ENCODE results near the gene KRTAP10-3. TPM values are rescaled to one million over a fixed set of nuclear protein-coding genes. Genes with fewer than 3 reads are reported as not detected.

The KRTAP10-3 gene
- total RNA-seq, 1 experiment from 2014 or later: not detected

DNA sequence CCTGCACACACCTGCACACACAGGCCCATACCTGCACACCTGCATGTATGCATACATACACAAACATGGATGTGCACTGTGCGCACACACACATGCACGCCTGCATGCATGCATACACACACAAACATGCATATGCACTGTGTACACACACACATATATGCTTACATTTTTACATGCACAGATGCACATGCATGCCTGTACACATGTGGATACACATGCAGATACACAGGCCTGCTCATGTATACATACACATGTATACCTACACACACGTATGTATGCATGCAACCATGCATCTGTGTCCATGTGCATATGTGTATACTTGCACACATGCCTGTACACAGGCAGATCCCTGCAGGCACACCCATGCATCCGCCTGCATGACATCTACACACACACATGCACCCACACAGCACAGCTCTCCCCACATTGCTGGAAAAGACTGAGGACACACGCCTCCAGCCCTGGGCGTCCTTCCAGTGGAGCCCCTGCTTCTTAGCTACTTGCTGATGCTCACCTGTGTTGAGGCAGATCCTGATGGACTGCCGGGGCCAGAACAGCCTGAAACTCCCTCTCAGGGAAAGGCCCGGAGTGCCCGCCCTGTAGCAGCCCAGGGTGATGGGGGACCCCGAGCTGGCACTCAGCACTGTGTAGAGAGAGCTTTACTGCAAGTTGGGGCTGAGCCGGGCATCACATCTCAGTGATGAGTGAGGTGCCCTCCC is 47.2 kb downstream of the KRTAP10-3 start:
- POLR2A ChIA-PET: interaction anchor here (1.0 kb wide), 1 partner anchor 231 kb away, joined by 3 read pairs; no protein-coding TSS in a partner anchor
- peak overlapping the region; percentile 62 for H3K4me3 Mint-ChIP-seq (ENCODE audit: unreplicated experiment)
- no peaks in the 10 kb centered on the region for H3K9me3 ChIP-seq
- no peaks in the 10 kb centered on the region for H3K27me3 Mint-ChIP-seq (ENCODE audit: insufficient read depth, unreplicated experiment)
- CTCF ChIA-PET: interaction anchor here (0.6 to 1.8 kb wide), 9 partner anchors 9 to 421 kb away, joined by 3 to 46 read pairs (median 4); no protein-coding TSS in a partner anchor
- H3K4me3 ChIP-seq (ENCODE audit: low read depth, low read length): peak overlapping the region; percentile 49
- H3K36me3 ChIP-seq (ENCODE audit: control insufficient read depth, insufficient read depth, low read length): no peaks in the 10 kb centered on the region
- H3K4me1 Mint-ChIP-seq (ENCODE audit: low read depth, unreplicated experiment): no peaks in the 10 kb centered on the region
- intact Hi-C loops (cut with micrococcal nuclease; ENCODE audit: unreplicated experiment): loop anchor here (10.0 kb wide), 1 partner anchor 283 kb away; no protein-coding TSS in a partner anchor
- H3K36me3 Mint-ChIP-seq (ENCODE audit: insufficient read depth, unreplicated experiment): no peaks in the 10 kb centered on the region
- H3K4me1 ChIP-seq: no peaks in the 10 kb centered on the region; the same call in 1 of the 2 replicates
- no peaks in the 10 kb centered on the region for H3K27me3 ChIP-seq (replicated peaks; ENCODE audit: control insufficient read depth, insufficient read depth, low read length)
- no TSS peak for BruUV-seq (replicated peaks)
- DNase-seq: no peak
- no peaks in the 10 kb centered on the region for H3K9me3 Mint-ChIP-seq (ENCODE audit: unreplicated experiment)
- H3K27ac Mint-ChIP-seq (ENCODE audit: unreplicated experiment): no peak overlapping the region
- TF ChIP-seq, protein P1, sequence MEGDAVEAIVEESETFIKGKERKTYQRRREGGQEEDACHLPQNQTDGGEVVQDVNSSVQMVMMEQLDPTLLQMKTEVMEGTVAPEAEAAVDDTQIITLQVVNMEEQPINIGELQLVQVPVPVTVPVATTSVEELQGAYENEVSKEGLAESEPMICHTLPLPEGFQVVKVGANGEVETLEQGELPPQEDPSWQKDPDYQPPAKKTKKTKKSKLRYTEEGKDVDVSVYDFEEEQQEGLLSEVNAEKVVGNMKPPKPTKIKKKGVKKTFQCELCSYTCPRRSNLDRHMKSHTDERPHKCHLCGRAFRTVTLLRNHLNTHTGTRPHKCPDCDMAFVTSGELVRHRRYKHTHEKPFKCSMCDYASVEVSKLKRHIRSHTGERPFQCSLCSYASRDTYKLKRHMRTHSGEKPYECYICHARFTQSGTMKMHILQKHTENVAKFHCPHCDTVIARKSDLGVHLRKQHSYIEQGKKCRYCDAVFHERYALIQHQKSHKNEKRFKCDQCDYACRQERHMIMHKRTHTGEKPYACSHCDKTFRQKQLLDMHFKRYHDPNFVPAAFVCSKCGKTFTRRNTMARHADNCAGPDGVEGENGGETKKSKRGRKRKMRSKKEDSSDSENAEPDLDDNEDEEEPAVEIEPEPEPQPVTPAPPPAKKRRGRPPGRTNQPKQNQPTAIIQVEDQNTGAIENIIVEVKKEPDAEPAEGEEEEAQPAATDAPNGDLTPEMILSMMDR (IDR thresholded peaks at IDR 0.05; ENCODE audit: insufficient read depth in 1 of 2, low read depth in 1 of 2, low read length in 1 of 2, severe bottlenecking in 1 of 2, unreplicated experiment in 1 of 2): no peak

DNA sequence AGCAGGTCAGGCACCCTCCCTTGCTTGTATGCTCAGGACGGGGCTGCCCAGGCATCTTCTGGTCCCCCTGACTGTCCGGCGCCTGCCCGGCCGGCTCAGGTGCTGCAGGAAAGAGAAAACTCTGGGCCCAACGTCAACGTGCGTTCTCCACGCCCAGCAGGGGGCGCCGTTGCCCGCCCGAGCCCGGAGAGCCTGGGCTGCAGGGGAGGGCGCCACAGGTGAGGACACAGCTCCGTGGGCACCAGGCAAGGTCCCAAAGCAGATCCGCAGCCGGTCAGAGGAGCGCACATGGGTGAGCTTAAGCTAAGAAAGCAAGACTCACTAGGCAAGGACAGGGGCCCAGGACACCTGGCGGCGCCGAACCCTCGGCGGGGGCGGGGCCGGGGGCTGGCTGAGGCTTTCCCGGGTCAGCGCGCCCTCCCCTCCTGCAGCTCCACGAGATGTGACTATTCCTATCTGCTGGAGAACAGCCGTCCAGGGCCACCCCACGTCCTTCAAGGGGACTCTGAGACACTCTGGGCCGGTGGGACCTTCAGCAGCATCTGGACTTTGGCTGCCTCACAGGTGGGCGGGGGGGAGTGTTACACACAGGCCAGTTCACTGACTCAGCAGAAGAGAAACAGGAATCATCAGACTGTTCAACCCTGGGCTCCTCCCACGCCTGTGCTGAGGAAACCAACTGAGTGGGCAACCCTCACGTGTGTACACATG is 47.9 kb downstream of the KRTAP10-3 start:
- no peaks in the 10 kb centered on the region for H3K27me3 ChIP-seq (replicated peaks; ENCODE audit: control insufficient read depth, insufficient read depth, low read length)
- H3K4me3 ChIP-seq (ENCODE audit: low read depth, low read length): peak overlapping the region; percentile 49
- CTCF ChIA-PET: interaction anchor here (0.6 to 1.8 kb wide), 10 partner anchors 10 to 421 kb away, joined by 3 to 46 read pairs (median 4); no protein-coding TSS in a partner anchor
- BruUV-seq (replicated peaks): no TSS peak
- intact Hi-C loops (cut with micrococcal nuclease; ENCODE audit: unreplicated experiment): loop anchor here (10.0 kb wide), 1 partner anchor 284 kb away; no protein-coding TSS in a partner anchor
- TF ChIP-seq, protein P1 (IDR thresholded peaks at IDR 0.05; ENCODE audit: insufficient read depth in 1 of 2, low read depth in 1 of 2, low read length in 1 of 2, severe bottlenecking in 1 of 2, unreplicated experiment in 1 of 2): peak; percentile 90 to 92
- POLR2A ChIA-PET: interaction anchor here (1.0 kb wide), 1 partner anchor 232 kb away, joined by 3 read pairs; no protein-coding TSS in a partner anchor
- no peaks in the 10 kb centered on the region for H3K9me3 Mint-ChIP-seq (ENCODE audit: unreplicated experiment)
- peak overlapping the region; percentile 62 for H3K4me3 Mint-ChIP-seq (ENCODE audit: unreplicated experiment)
- peaks cover 7% of the 10 kb centered on the region for H3K4me1 ChIP-seq
- no peaks in the 10 kb centered on the region for H3K9me3 ChIP-seq
- no peaks in the 10 kb centered on the region for H3K36me3 Mint-ChIP-seq (ENCODE audit: insufficient read depth, unreplicated experiment)
- no peaks in the 10 kb centered on the region for H3K36me3 ChIP-seq (ENCODE audit: control insufficient read depth, insufficient read depth, low read length)
- peak; percentile 79 to 89 for DNase-seq
- H3K27me3 Mint-ChIP-seq (ENCODE audit: insufficient read depth, unreplicated experiment): no peaks in the 10 kb centered on the region
- no peak overlapping the region for H3K27ac Mint-ChIP-seq (ENCODE audit: unreplicated experiment)
- no peaks in the 10 kb centered on the region for H3K4me1 Mint-ChIP-seq (ENCODE audit: low read depth, unreplicated experiment)

DNA sequence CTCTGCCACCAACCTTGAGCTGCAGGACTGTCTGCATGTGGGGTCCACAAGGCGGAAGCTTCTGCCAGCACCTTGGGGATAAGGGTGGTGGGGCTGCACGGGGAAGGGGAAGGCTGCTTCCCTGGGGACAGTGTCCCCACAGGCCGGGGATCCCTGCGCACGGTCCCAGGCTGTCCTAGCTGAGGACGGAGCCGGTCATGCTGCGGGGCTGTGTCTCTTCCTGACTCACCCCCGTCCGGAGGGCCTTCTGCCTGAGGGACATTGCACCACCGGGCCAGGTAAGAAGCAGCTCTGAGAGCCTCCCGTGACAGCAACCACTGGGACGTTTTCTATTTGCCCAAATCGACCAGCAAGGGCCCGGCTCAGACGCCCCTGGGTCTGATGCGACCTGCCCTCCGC is 48.5 kb downstream of the KRTAP10-3 start:
- no peak for DNase-seq
- H3K36me3 Mint-ChIP-seq (ENCODE audit: insufficient read depth, unreplicated experiment): no peaks in the 10 kb centered on the region
- CTCF ChIA-PET: interaction anchor here (0.6 to 1.8 kb wide), 9 partner anchors 10 to 365 kb away, joined by 3 to 46 read pairs (median 3); no protein-coding TSS in a partner anchor
- no peaks in the 10 kb centered on the region for H3K27me3 ChIP-seq (replicated peaks; ENCODE audit: control insufficient read depth, insufficient read depth, low read length)
- H3K27me3 Mint-ChIP-seq (ENCODE audit: insufficient read depth, unreplicated experiment): no peaks in the 10 kb centered on the region
- H3K9me3 Mint-ChIP-seq (ENCODE audit: unreplicated experiment): no peaks in the 10 kb centered on the region
- no peak overlapping the region; the same call in 1 of the 2 replicates for H3K4me3 ChIP-seq (ENCODE audit: low read depth, low read length)
- H3K36me3 ChIP-seq (ENCODE audit: control insufficient read depth, insufficient read depth, low read length): no peaks in the 10 kb centered on the region
- peak overlapping the region; percentile 19 for H3K27ac Mint-ChIP-seq (ENCODE audit: unreplicated experiment)
- intact Hi-C loops (cut with micrococcal nuclease; ENCODE audit: unreplicated experiment): loop anchor here (10.0 kb wide), 1 partner anchor 285 kb away; no protein-coding TSS in a partner anchor
- POLR2A ChIA-PET: interaction anchor here (1.0 kb wide), 1 partner anchor 233 kb away, joined by 3 read pairs; no protein-coding TSS in a partner anchor
- TF ChIP-seq, protein P1 (IDR thresholded peaks at IDR 0.05; ENCODE audit: insufficient read depth in 1 of 2, low read depth in 1 of 2, low read length in 1 of 2, severe bottlenecking in 1 of 2, unreplicated experiment in 1 of 2): no peak
- no TSS peak for BruUV-seq (replicated peaks)
- H3K4me1 ChIP-seq: peaks cover 9% of the 10 kb centered on the region
- peak overlapping the region; percentile 62 for H3K4me3 Mint-ChIP-seq (ENCODE audit: unreplicated experiment)
- no peaks in the 10 kb centered on the region for H3K9me3 ChIP-seq
- H3K4me1 Mint-ChIP-seq (ENCODE audit: low read depth, unreplicated experiment): no peaks in the 10 kb centered on the region
